Endothelial cell of umbilical vein (primary cell): ENCODE results near the gene ELMOD3. TPM values are rescaled to one million over a fixed set of nuclear protein-coding genes. Genes with fewer than 3 reads are reported as not detected.

ENCODE experiments used
- BruUV-seq: library from RNA; stranded (reverse); fragments of 400-500 nt; replicated peaks from 2 replicates; lab custom pipeline; 2021; lab: Mats Ljungman, UMichigan
- CTCF ChIA-PET: fragments of 300-600, 350-600 bp; sonication (Branson Sonifier 250); formaldehyde crosslinking; loops from one replicate; lab custom pipeline; 2021; ENCODE audit warnings: antibody characterized with exemption, inconsistent platforms; lab: Charles Lee
- POLR2A ChIA-PET: fragments of 300-600, 350-600 bp; sonication (Branson Sonifier 250); formaldehyde crosslinking; loops from one replicate; lab custom pipeline; 2021; ENCODE audit warnings: antibody characterized with exemption, inconsistent platforms; lab: Charles Lee
- DNase-seq: peaks from one replicate; pipeline ENCODE4 v3.0.0-alpha.2; 2011; ENCODE audit warnings: low read depth, low spot score
- FAIRE-seq: peaks from 2 replicates; lab custom pipeline; 2011; peaks lifted over from hg19 to GRCh38; lab: Jason Lieb, UNC
- H2AFZ ChIP-seq: 2 replicates; pipeline ENCODE4 v1.6.0; 2012; ENCODE audit warnings: low read depth, low read length, control low read depth, inconsistent platforms
- H3K27ac ChIP-seq: 2 replicates; pipeline ENCODE4 v1.5.1; 2011; ENCODE audit warnings: low read depth, mild to moderate bottlenecking, control low read depth, low read length, moderate library complexity; ENCODE audit not compliant: insufficient read depth
- H3K27me3 ChIP-seq, 2 experiments: 2 replicates each; pipeline versions ENCODE4 v1.6.0 to v1.6.1; 2011; ENCODE audit warnings: low read length in 2 of 2, mixed read lengths in 1 of 2; ENCODE audit not compliant: control insufficient read depth in 2 of 2, insufficient read depth in 2 of 2
- H3K36me3 ChIP-seq, 2 experiments: 2 replicates in 1 of 2; 3 replicates in 1 of 2; pipeline ENCODE4 v1.5.1; 2011; ENCODE audit warnings: low read length in 2 of 2, mild to moderate bottlenecking in 1 of 2, moderate library complexity in 1 of 2; ENCODE audit not compliant: control insufficient read depth in 2 of 2, insufficient read depth in 2 of 2; ENCODE audit errors: extremely low read depth in 1 of 2
- H3K4me1 ChIP-seq: 3 replicates; pipeline ENCODE4 v1.5.1; 2011; ENCODE audit warnings: mild to moderate bottlenecking, low read length; ENCODE audit not compliant: control insufficient read depth, insufficient read depth; ENCODE audit errors: extremely low read depth
- H3K4me2 ChIP-seq: 2 replicates; pipeline ENCODE4 v1.6.1; 2011; ENCODE audit warnings: low read length, control low read depth, mixed read lengths; ENCODE audit not compliant: insufficient read depth
- H3K4me3 ChIP-seq, 3 experiments: fragments of 200-600 bp in 1 of 3; sonication (generic), shearing (Covaris generic) in 1 of 3; replicated peaks in 1 of 3; 2 replicates each; pipeline ENCODE4 v1.5.1; 2011 to 2016; ENCODE audit warnings: control low read depth in 3 of 3, low read length in 3 of 3, mild to moderate bottlenecking in 2 of 3, inconsistent platforms in 1 of 3, low read depth in 1 of 3, moderate library complexity in 1 of 3; ENCODE audit not compliant: insufficient read depth in 1 of 3
- H3K79me2 ChIP-seq: 2 replicates; pipeline ENCODE4 v1.6.0; 2012; ENCODE audit warnings: low read length, inconsistent platforms; ENCODE audit not compliant: control insufficient read depth, insufficient read depth
- H3K9ac ChIP-seq: replicated peaks from 2 replicates; pipeline ENCODE3; 2011; ENCODE audit warnings: low read length, control low read depth; ENCODE audit not compliant: insufficient read depth; ENCODE audit errors: extremely low read depth
- H3K9me1 ChIP-seq: replicated peaks from 3 replicates; pipeline ENCODE4 v1.6.0; 2011; ENCODE audit warnings: mild to moderate bottlenecking, low read length; ENCODE audit not compliant: control insufficient read depth, insufficient read depth; ENCODE audit errors: extremely low read depth
- H3K9me3 ChIP-seq: replicated peaks from 2 replicates; pipeline ENCODE4 v1.5.1; 2012; ENCODE audit warnings: low read length, inconsistent platforms; ENCODE audit not compliant: control insufficient read depth, insufficient read depth
- H4K20me1 ChIP-seq: replicated peaks from 2 replicates; pipeline ENCODE3; 2011; ENCODE audit warnings: mild to moderate bottlenecking, low read length; ENCODE audit not compliant: control insufficient read depth, insufficient read depth; ENCODE audit errors: extremely low read depth
- EZH2 ChIP-seq: IDR thresholded peaks from 2 replicates; pipeline ENCODE4 v1.6.1; 2012; ENCODE audit warnings: borderline replicate concordance, low read depth, mild to moderate bottlenecking, moderate library complexity, low read length, inconsistent platforms; ENCODE audit not compliant: severe bottlenecking
- FOS ChIP-seq: IDR thresholded peaks from 2 replicates; pipeline ENCODE4 v1.6.1; 2011; ENCODE audit warnings: mild to moderate bottlenecking, low read length, moderate library complexity, borderline replicate concordance; ENCODE audit not compliant: insufficient read depth
- GATA2 ChIP-seq: IDR thresholded peaks from 2 replicates; pipeline ENCODE4 v1.7.0; 2011; ENCODE audit warnings: low read depth, mild to moderate bottlenecking, moderate library complexity, mixed read lengths, low read length; ENCODE audit not compliant: insufficient read length, insufficient read depth
- JUN ChIP-seq: IDR thresholded peaks from 2 replicates; pipeline ENCODE4 v1.6.1; 2011; ENCODE audit warnings: borderline replicate concordance, low read depth; ENCODE audit not compliant: insufficient read length, insufficient read depth
- MAX ChIP-seq: IDR thresholded peaks from 2 replicates; pipeline ENCODE4 v1.6.1; 2011; ENCODE audit not compliant: insufficient read depth, insufficient read length
- MYC ChIP-seq: IDR thresholded peaks from one replicate; pipeline ENCODE4 v1.6.1; 2011; ENCODE audit warnings: mild to moderate bottlenecking, low read depth, low read length
- POLR2A ChIP-seq: IDR thresholded peaks from 2 replicates; pipeline ENCODE4 v1.6.1; 2012; ENCODE audit warnings: low read depth, mild to moderate bottlenecking, control low read depth, low read length
- POLR2AphosphoS5 ChIP-seq: IDR thresholded peaks from 2 replicates; pipeline ENCODE4 v1.6.1; 2012; ENCODE audit warnings: low read depth, mild to moderate bottlenecking, control low read depth, low read length, moderate library complexity; ENCODE audit not compliant: insufficient read depth
- dilution Hi-C: fragments of 300-500 bp; cut with MboI; formaldehyde crosslinking; loops from one replicate; pipeline ENCODE4 v1.15.0; 2019; ENCODE audit warnings: low sequenced_read_pairs; ENCODE audit not compliant: extremely low pct_ligation_motif_present
- intact Hi-C: fragments of 100-400 bp; cut with micrococcal nuclease; formaldehyde crosslinking; loops from one replicate; pipeline ENCODE4 v1.10.0; 2022
- polyA plus RNA-seq, 4 experiments: library from polyadenylated mRNA; depleted of rRNA in 3 of 4; stranded (reverse) in 3 of 4; unstranded in 1 of 4; fragments of >200 nt; gene quantifications; 2 replicates each; pipeline versions ENCODE4 v1.2.1 to v1.2.3, GENCODE V29; 2011 to 2012; ENCODE audit warnings: missing spikeins in 1 of 4
- total RNA-seq: library from RNA; stranded (reverse); gene quantifications from 2 replicates; pipeline ENCODE4 v1.2.3, GENCODE V29; 2021
- TF ChIP-seq, protein P1 (sequence below), 2 donors: IDR thresholded peaks; 1 replicate in 1 of 2; 2 replicates in 1 of 2; pipeline ENCODE4 v1.5.1; 2011; ENCODE audit warnings: low read length in 2 of 2, mild to moderate bottlenecking in 2 of 2, moderate library complexity in 2 of 2, control low read depth in 1 of 2, inconsistent platforms in 1 of 2, low read depth in 1 of 2; ENCODE audit not compliant: insufficient read depth in 1 of 2; ENCODE audit errors: extremely low read depth in 1 of 2

ELMOD3 gene
- total and polyA plus RNA-seq, 2 donors (not counting 3 experiments of a cell fraction or from before 2014, with no cell fraction given), result 12.3 to 22.0 TPM

- peak; percentile 36 for DNase-seq
- intact Hi-C loops, result no loop called here
- no peaks in the 10 kb centered on the region for H3K79me2 ChIP-seq
- H3K4me3 ChIP-seq, result no peak overlapping the region
- no peak overlapping the region for H3K4me2 ChIP-seq
- no peaks in the 10 kb centered on the region for H3K27me3 ChIP-seq
- no peaks in the 10 kb centered on the region for H3K9me1 ChIP-seq
- H3K27ac ChIP-seq, result no peak overlapping the region
- H3K36me3 ChIP-seq, result peaks cover 2% of the 10 kb centered on the region in 2 experiments
- no peak overlapping the region for H2AFZ ChIP-seq
- ChIA-PET CTCF (no interaction called here), POLR2A (no interaction called here)
- TF ChIP-seq FOS, result no peak
- no peak for TF ChIP-seq GATA2
- no peak for TF ChIP-seq JUN
- no peak for TF ChIP-seq EZH2
- no peak for TF ChIP-seq MAX
- TF ChIP-seq POLR2A, result no peak
- no peak for TF ChIP-seq POLR2AphosphoS5
- TF ChIP-seq, protein P1, sequence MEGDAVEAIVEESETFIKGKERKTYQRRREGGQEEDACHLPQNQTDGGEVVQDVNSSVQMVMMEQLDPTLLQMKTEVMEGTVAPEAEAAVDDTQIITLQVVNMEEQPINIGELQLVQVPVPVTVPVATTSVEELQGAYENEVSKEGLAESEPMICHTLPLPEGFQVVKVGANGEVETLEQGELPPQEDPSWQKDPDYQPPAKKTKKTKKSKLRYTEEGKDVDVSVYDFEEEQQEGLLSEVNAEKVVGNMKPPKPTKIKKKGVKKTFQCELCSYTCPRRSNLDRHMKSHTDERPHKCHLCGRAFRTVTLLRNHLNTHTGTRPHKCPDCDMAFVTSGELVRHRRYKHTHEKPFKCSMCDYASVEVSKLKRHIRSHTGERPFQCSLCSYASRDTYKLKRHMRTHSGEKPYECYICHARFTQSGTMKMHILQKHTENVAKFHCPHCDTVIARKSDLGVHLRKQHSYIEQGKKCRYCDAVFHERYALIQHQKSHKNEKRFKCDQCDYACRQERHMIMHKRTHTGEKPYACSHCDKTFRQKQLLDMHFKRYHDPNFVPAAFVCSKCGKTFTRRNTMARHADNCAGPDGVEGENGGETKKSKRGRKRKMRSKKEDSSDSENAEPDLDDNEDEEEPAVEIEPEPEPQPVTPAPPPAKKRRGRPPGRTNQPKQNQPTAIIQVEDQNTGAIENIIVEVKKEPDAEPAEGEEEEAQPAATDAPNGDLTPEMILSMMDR (IDR thresholded peaks at IDR 0.05; ENCODE audit: extremely low read depth in 1 of 2, insufficient read depth in 1 of 2, low read depth in 1 of 2, low read length in 2 of 2), result no peak
- TF ChIP-seq MYC, result no peak
- H4K20me1 ChIP-seq, result no peaks in the 10 kb centered on the region
- no peak for FAIRE-seq
- H3K9me3 ChIP-seq, result no peaks in the 10 kb centered on the region
- BruUV-seq, result no TSS peak
- dilution Hi-C loops, result no loop called here
- H3K9ac ChIP-seq, result no peak overlapping the region
- H3K4me1 ChIP-seq, result no peaks in the 10 kb centered on the region
Observed at GRCh38 chr2:85396531-85397470, 42.2 kb downstream of the ELMOD3 start.
